ENCODE measurements around the gene AKT1S1.

DNA sequence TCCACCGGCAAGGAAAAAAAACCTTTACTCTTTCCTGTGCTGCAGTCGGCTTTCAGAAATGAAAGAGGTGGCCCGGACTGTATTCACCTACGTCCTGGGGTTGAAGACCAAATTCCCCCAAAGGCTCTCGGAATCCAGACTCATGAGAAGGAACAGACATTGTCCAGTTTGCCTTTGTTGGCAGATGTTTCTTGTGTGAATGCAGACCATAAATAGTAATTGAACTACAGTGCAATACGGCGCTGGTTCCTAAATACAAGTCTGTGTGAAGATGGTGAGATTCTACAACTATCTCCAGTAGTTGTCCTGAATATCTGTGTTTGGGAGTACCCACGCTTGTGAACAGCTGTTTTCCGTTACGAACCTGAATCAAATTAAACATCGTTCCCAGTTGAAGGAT lies 37.4 kb downstream of the AKT1S1 start:
- TF ChIP-seq GATA2 (IDR thresholded peaks at IDR 0.05; ENCODE audit: low read depth, low read length) = no peak
- TF ChIP-seq GATA3 (IDR thresholded peaks at IDR 0.05; ENCODE audit: low read depth, low read length) = no peak
